Measurements from ENCODE around the gene RAB11B. TPM values are rescaled to one million over a fixed set of nuclear protein-coding genes. Genes with fewer than 3 reads are reported as not detected.
A peak's percentile ranks its signal among the peaks of the same experiment; 100 is the strongest.

RAB11B gene
- total and polyA plus RNA-seq, 3 donors from 2014 or later, result 84.4 to 126 (median 95.2) TPM

- Histone ChIP-seq H3K27me3 (no peaks in the 10 kb centered on the region), H3K9me3 (no peaks in the 10 kb centered on the region), H3K4me3 (no peak overlapping the region), H3K4me1 (peaks cover 61% of the 10 kb centered on the region), H3K27ac (no peak overlapping the region), H3K36me3 (ENCODE audit: low read depth, missing control alignments) (no peaks in the 10 kb centered on the region)
- no peak for DNase-seq
- TF ChIP-seq CTCF (IDR thresholded peaks at IDR 0.05), result no peak
- TF ChIP-seq POLR2A (IDR thresholded peaks at IDR 0.05), result no peak
- WGBS, 2 donors, result 85 to 88% methylated on average over 12 to 14 of the region's 14 CpGs
- intact Hi-C loops (cut with DNase I; ENCODE audit: low total_unique reads), result no loop called here
These were observed 5.5 kb downstream of the RAB11B start for GRCh38 chr19:8395621-8396082.

- Histone ChIP-seq H3K9me3 (no peaks in the 10 kb centered on the region), H3K27ac (no peak overlapping the region), H3K4me1 (peaks cover 57% of the 10 kb centered on the region), H3K36me3 (ENCODE audit: low read depth, missing control alignments) (no peaks in the 10 kb centered on the region), H3K27me3 (no peaks in the 10 kb centered on the region), H3K4me3 (no peak overlapping the region)
- WGBS, 2 donors, result 89 to 93% methylated on average over 7 of the region's 7 CpGs
- intact Hi-C loops (cut with DNase I; ENCODE audit: low total_unique reads), result no loop called here
- TF ChIP-seq CTCF (IDR thresholded peaks at IDR 0.05) (no peak), POLR2A (IDR thresholded peaks at IDR 0.05) (no peak)
- DNase-seq, result no peak
These were observed 6.0 kb downstream of the RAB11B start for GRCh38 chr19:8396185-8396562.

GRCh38 chr19:8396563-8397203 lies 6.5 kb downstream of the RAB11B start:
- H3K27ac ChIP-seq, result no peak overlapping the region
- intact Hi-C loops (cut with DNase I; ENCODE audit: low total_unique reads), result no loop called here
- no peaks in the 10 kb centered on the region for H3K36me3 ChIP-seq (ENCODE audit: low read depth, missing control alignments)
- H3K4me3 ChIP-seq, result no peak overlapping the region
- H3K9me3 ChIP-seq, result no peaks in the 10 kb centered on the region
- no peaks in the 10 kb centered on the region for H3K27me3 ChIP-seq
- DNase-seq, result peak; percentile 68
- H3K4me1 ChIP-seq, result peaks cover 52% of the 10 kb centered on the region
- WGBS, 2 donors, result 56 to 58% methylated on average over 20 to 22 of the region's 22 CpGs
- TF ChIP-seq POLR2A (IDR thresholded peaks at IDR 0.05) (no peak), CTCF (IDR thresholded peaks at IDR 0.05) (peak in 2 of 3 experiments; percentile 31 to 44)

GRCh38 chr19:8397271-8397670 lies 7.1 kb downstream of the RAB11B start:
- no peak for DNase-seq
- WGBS, 2 donors, result 41 to 51% methylated on average over 5 to 7 of the region's 7 CpGs
- Histone ChIP-seq H3K27ac (no peak overlapping the region), H3K27me3 (no peaks in the 10 kb centered on the region), H3K9me3 (no peaks in the 10 kb centered on the region), H3K4me1 (peaks cover 46% of the 10 kb centered on the region), H3K4me3 (no peak overlapping the region), H3K36me3 (ENCODE audit: low read depth, missing control alignments) (no peaks in the 10 kb centered on the region)
- TF ChIP-seq CTCF (IDR thresholded peaks at IDR 0.05) (no peak), POLR2A (IDR thresholded peaks at IDR 0.05) (no peak)
- intact Hi-C loops (cut with DNase I; ENCODE audit: low total_unique reads), result no loop called here

- no peak for TF ChIP-seq CTCF (IDR thresholded peaks at IDR 0.05)
- TF ChIP-seq POLR2A (IDR thresholded peaks at IDR 0.05), result no peak
- no peak overlapping the region for H3K27ac ChIP-seq
- H3K4me3 ChIP-seq, result no peak overlapping the region
- intact Hi-C loops (cut with DNase I; ENCODE audit: low total_unique reads), result no loop called here
- 76 to 85% methylated on average over 3 to 10 of the region's 10 CpGs for WGBS, 2 donors
- H3K36me3 ChIP-seq (ENCODE audit: low read depth, missing control alignments), result no peaks in the 10 kb centered on the region
- H3K9me3 ChIP-seq, result no peaks in the 10 kb centered on the region
- no peaks in the 10 kb centered on the region for H3K27me3 ChIP-seq
- DNase-seq, result no peak
- H3K4me1 ChIP-seq, result peaks cover 42% of the 10 kb centered on the region
These were observed 7.7 kb downstream of the RAB11B start for GRCh38 chr19:8397746-8398310.
